ENCODE data around the gene CRTAC1.

- TF ChIP-seq, protein P1, sequence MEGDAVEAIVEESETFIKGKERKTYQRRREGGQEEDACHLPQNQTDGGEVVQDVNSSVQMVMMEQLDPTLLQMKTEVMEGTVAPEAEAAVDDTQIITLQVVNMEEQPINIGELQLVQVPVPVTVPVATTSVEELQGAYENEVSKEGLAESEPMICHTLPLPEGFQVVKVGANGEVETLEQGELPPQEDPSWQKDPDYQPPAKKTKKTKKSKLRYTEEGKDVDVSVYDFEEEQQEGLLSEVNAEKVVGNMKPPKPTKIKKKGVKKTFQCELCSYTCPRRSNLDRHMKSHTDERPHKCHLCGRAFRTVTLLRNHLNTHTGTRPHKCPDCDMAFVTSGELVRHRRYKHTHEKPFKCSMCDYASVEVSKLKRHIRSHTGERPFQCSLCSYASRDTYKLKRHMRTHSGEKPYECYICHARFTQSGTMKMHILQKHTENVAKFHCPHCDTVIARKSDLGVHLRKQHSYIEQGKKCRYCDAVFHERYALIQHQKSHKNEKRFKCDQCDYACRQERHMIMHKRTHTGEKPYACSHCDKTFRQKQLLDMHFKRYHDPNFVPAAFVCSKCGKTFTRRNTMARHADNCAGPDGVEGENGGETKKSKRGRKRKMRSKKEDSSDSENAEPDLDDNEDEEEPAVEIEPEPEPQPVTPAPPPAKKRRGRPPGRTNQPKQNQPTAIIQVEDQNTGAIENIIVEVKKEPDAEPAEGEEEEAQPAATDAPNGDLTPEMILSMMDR (IDR thresholded peaks at IDR 0.05 in 2 of 3, conservative IDR thresholded peaks at IDR 0.05 in 1 of 3; ENCODE audit: borderline replicate concordance in 1 of 3, insufficient read depth in 1 of 3, low read depth in 2 of 3, low read length in 2 of 3): no peak
- TF ChIP-seq POLR2A (IDR thresholded peaks at IDR 0.05; ENCODE audit: borderline replicate concordance, extremely low read depth, insufficient read depth, insufficient read length): no peak
- TF ChIP-seq POLR2AphosphoS5 (IDR thresholded peaks at IDR 0.05; ENCODE audit: low read depth, low read length): no peak
- no peak for TF ChIP-seq JUND (IDR thresholded peaks at IDR 0.05)
Observed at GRCh38 chr10:97940534-97940933, 89.9 kb downstream of the CRTAC1 start.

Data from HCT116 (cell line).